GM12878 (cell line): Measurements from ENCODE around the gene PDZRN4. TPM values are rescaled to one million over a fixed set of nuclear protein-coding genes. Genes with fewer than 3 reads are reported as not detected.
"Not testable (repeated sequence)": the region's sequence is repeated elsewhere in the genome, so short reads cannot be mapped to it uniquely, and the experiment has no call there.

Experiments used
- ATAC-seq: fragments of 200-7000 bp; cut with Tn5 transposase; 3 replicates; pipeline ENCODE4 v1.9.1; 2020; ENCODE audit warnings: mild to moderate bottlenecking, moderate library complexity
- BruUV-seq: library from RNA; stranded (reverse); fragments of 400-500 nt; replicated peaks from 2 replicates; lab custom pipeline; 2021; lab: Mats Ljungman, UMichigan
- CTCF ChIA-PET: fragments of 300-600 bp; sonication (Branson Sonifier 250); formaldehyde crosslinking; extraction: SDS; loops from one replicate; lab custom pipeline; 2021; ENCODE audit warnings: inconsistent platforms; lab: Yijun Ruan, JAX
- POLR2A ChIA-PET: fragments of 350-600 bp; formaldehyde crosslinking; extraction: SDS; loops from one replicate; lab custom pipeline; 2021; ENCODE audit warnings: inconsistent platforms; lab: Charles Lee
- RAD21 ChIA-PET: fragments of 300-600 bp; sonication (Branson Sonifier 250); formaldehyde crosslinking; loops from one replicate; lab custom pipeline; 2023; ENCODE audit warnings: antibody characterized with exemption; ENCODE audit not compliant: unreplicated experiment; lab: Charles Lee
- SMC1A ChIA-PET: fragments of 300-600 bp; sonication (Branson Sonifier 250); formaldehyde crosslinking; loops from one replicate; lab custom pipeline; 2023; ENCODE audit not compliant: unreplicated experiment, uncharacterized antibody; lab: Charles Lee
- DNase-seq: peaks from one replicate; pipeline ENCODE4 v3.0.0-alpha.2; 2011; ENCODE audit warnings: low read depth, low spot score
- FAIRE-seq: peaks from 3 replicates; lab custom pipeline; 2011; peaks lifted over from hg19 to GRCh38; lab: Jason Lieb, UNC
- H2AFZ ChIP-seq: 2 replicates; pipeline ENCODE4 v1.6.0; 2011; ENCODE audit warnings: low read depth, low read length, control low read depth; ENCODE audit not compliant: control insufficient read depth
- H3K27ac ChIP-seq: 2 replicates; pipeline ENCODE4 v1.5.1; 2011; ENCODE audit warnings: control low read depth; ENCODE audit not compliant: control insufficient read depth, insufficient read depth
- H3K27me3 ChIP-seq, 2 experiments: replicated peaks in 1 of 2; 2 replicates each; pipeline versions ENCODE4 v1.6.0 to v1.6.1; 2011; ENCODE audit warnings: low read length in 1 of 2; ENCODE audit not compliant: control insufficient read depth in 2 of 2, insufficient read depth in 2 of 2
- H3K36me3 ChIP-seq, 2 experiments: 2 replicates each; pipeline ENCODE4 v1.5.1; 2011; ENCODE audit warnings: low read length in 1 of 2; ENCODE audit not compliant: control insufficient read depth in 2 of 2, insufficient read depth in 2 of 2
- H3K4me1 ChIP-seq: 2 replicates; pipeline ENCODE4 v1.6.1; 2011; ENCODE audit warnings: mild to moderate bottlenecking, low read length, moderate library complexity, mixed read lengths; ENCODE audit not compliant: control insufficient read depth, insufficient read depth
- H3K4me2 ChIP-seq: 2 replicates; pipeline ENCODE4 v1.6.0; 2011; ENCODE audit warnings: control low read depth; ENCODE audit not compliant: control insufficient read depth, insufficient read depth
- H3K4me3 ChIP-seq: fragments of 200-600 bp; sonication (generic); 2 replicates; pipeline ENCODE4 v1.5.1; 2016
- H3K79me2 ChIP-seq: 2 replicates; pipeline ENCODE4 v1.6.0; 2011; ENCODE audit warnings: low read length; ENCODE audit not compliant: control insufficient read depth, insufficient read depth
- H3K9ac ChIP-seq: 2 replicates; pipeline ENCODE4 v1.8.0; 2011; ENCODE audit warnings: low read length, control low read depth, mixed read lengths; ENCODE audit not compliant: control insufficient read depth, insufficient read depth
- H3K9me3 ChIP-seq: replicated peaks from 3 replicates; pipeline ENCODE4 v1.5.1; 2011; ENCODE audit warnings: mild to moderate bottlenecking, low read length; ENCODE audit not compliant: control insufficient read depth, insufficient read depth
- H4K20me1 ChIP-seq: 2 replicates; pipeline ENCODE4 v1.6.0; 2011; ENCODE audit not compliant: control insufficient read depth, insufficient read depth
- WGBS: methylation state at CpG from one replicate; pipeline ENCODE4 v1.1.6; 2016; ENCODE audit warnings: low lambda C conversion rate; ENCODE audit not compliant: insufficient replicate concordance, insufficient coverage; ENCODE audit errors: missing lambda C conversion rate; 5-methylcytosine and 5-hydroxymethylcytosine counted together
- in situ Hi-C: fragments of 300-500 bp; cut with MboI; formaldehyde crosslinking; loops from 9 replicates; pipeline ENCODE4 v1.14.3; 2018; ENCODE audit warnings: mixed read lengths
- intact Hi-C: fragments of 100-400 bp; cut with micrococcal nuclease; formaldehyde crosslinking; loops from one replicate; pipeline ENCODE4 v1.14.2; 2022; ENCODE audit not compliant: unreplicated experiment
- polyA plus RNA-seq, 11 experiments: library from polyadenylated mRNA; depleted of rRNA in 4 of 11; unstranded in 6 of 11; stranded (reverse) in 5 of 11; fragments of >200 nt; fragmentation: Nextera tagmentation in 4 of 11; fragmentation: Illumina TruSeq in 1 of 11; extraction: Ambion mirVana in 4 of 11; extraction: Trizol in 1 of 11; gene quantifications; 1 replicate in 1 of 11; 2 replicates in 10 of 11; pipeline versions ENCODE4 v1.2.1 to v1.2.3, GENCODE V29; 2011 to 2016; ENCODE audit warnings: inconsistent platforms in 2 of 11, missing spikeins in 2 of 11, low read depth in 1 of 11
- total RNA-seq, 4 experiments: library from RNA; depleted of rRNA in 3 of 4; stranded (reverse); fragments of >200 nt in 3 of 4; fragmentation: Illumina TruSeq in 1 of 4; extraction: Trizol in 1 of 4; gene quantifications; 2 replicates each; pipeline versions ENCODE4 v1.2.1 to v1.2.3, GENCODE V29; 2013 to 2021

PDZRN4 gene
- total and polyA plus RNA-seq, 10 of the 15 experiments (the other 5 are each of a cell fraction or from before 2014, with no cell fraction given) = 0.03 TPM; not detected in 9

DNA sequence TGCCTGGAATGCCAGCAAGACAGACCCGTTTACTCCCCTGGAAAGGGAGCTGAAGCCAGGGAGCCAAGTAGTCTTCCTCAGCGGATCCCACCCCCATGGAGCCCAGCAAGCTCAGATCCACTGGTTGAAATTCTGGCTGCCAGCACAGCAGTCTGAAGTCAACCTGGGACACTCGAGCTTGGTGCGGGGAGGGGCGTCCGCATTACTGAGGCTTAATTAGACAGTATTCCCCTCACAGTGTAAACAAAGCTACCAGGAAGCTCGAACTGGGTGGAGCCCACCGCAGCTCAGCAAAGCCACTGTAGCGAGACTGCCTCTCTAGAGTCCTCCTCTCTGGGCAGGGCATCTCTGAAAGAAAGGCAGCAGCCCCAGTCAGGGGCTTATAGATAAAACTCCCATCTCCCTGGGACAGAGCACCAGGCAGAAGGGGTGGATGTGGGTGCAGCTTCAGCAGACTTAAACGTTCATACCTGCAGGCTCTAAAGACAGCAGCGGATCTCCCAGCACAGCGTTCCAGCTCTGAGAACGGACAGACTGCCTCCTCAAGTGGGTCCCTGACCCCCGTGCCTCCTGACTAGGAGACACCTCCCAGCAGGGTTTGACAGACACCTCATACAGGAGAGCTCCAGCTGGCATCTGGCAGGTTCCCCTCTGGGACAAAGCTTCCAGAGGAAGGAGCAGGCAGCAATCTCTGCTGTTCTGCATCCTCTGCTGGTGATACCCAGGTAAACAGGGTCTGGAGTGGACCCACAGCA is 92.4 kb downstream of the PDZRN4 start:
- H4K20me1 ChIP-seq, ATAC-seq, H3K27ac ChIP-seq, H3K79me2 ChIP-seq, H3K9me3 ChIP-seq, H2AFZ ChIP-seq, POLR2A ChIA-PET, H3K4me3 ChIP-seq, intact Hi-C loops, DNase-seq, H3K27me3 ChIP-seq, H3K9ac ChIP-seq, H3K4me2 ChIP-seq, in situ Hi-C loops, H3K36me3 ChIP-seq, FAIRE-seq, H3K4me1 ChIP-seq, BruUV-seq: not testable (repeated sequence)
- SMC1A ChIA-PET = interaction anchor here (0.6 to 4.7 kb wide), 5 partner anchors 10 to 1289 kb away, joined by 3 to 37 read pairs (median 3); no protein-coding TSS in a partner anchor
- RAD21 ChIA-PET = interaction anchor here (2.3 to 2.9 kb wide), 2 partner anchors 9 to 22 kb away, joined by 6 to 7 read pairs; no protein-coding TSS in a partner anchor
- CTCF ChIA-PET = interaction anchor here (5.1 kb wide), 1 partner anchor 742 kb away, joined by 98 read pairs; no protein-coding TSS in a partner anchor
- WGBS = 43% methylated on average over 14 of the region's 14 CpGs

DNA sequence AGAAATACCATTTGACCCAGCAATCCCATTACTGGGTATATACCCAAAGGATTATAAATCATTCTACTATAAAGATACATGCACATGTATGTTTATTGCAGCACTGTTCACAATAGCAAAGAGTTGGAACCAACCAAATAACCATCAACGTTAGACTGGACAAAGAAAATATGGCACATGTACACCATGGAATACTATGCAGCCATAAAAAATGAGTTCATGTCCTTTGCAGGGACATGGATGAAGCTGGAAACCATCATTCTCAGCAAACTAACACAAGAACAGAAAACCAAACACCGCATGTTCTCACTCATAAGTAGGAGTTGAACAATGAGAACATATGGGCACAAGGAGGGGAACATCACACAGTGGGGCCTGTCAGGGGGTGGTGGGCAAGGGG is 97.3 kb downstream of the PDZRN4 start:
- H3K27ac ChIP-seq, H3K36me3 ChIP-seq, in situ Hi-C loops, H4K20me1 ChIP-seq, H3K9ac ChIP-seq, ATAC-seq, CTCF ChIA-PET, H3K27me3 ChIP-seq, H3K79me2 ChIP-seq, intact Hi-C loops, H3K9me3 ChIP-seq, RAD21 ChIA-PET, DNase-seq, BruUV-seq, H2AFZ ChIP-seq, H3K4me3 ChIP-seq, H3K4me1 ChIP-seq, POLR2A ChIA-PET, SMC1A ChIA-PET, FAIRE-seq, H3K4me2 ChIP-seq: not testable (repeated sequence)
- WGBS = 16% methylated on average over 2 of the region's 2 CpGs
